Erythroblast (primary cell): ENCODE results near the gene EEPD1.

Experiments
- GATA1 ChIP-seq: IDR thresholded peaks from 2 replicates; pipeline ENCODE4 v1.6.1; 2011; ENCODE audit warnings: low read depth, mild to moderate bottlenecking, control low read depth, low read length, moderate library complexity
- POLR2A ChIP-seq: IDR thresholded peaks from 2 replicates; pipeline ENCODE4 v1.6.1; 2011; ENCODE audit warnings: mild to moderate bottlenecking, low read length

DNA sequence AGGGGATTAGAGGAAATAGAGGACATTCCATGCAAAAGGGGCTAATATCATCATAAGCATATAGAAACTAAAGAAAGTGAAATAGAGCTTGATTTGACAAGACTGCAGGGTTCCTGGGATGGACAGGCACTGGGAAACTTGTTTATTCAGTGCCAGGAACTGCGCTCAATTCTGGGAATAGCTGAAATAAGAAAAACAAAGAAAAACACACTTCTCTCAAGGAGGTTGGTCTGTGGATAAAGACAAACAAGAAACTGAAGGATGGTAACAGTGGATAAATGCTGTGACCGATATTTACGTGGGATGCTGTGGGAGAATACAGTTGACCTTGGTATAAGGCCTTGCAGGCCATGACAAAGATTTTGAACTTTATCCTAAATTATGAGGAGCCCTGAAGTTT is 195.7 kb downstream of the EEPD1 start:
- no peak for TF ChIP-seq POLR2A
- TF ChIP-seq GATA1, result no peak
